K562 (cell line): ENCODE results near the gene RCSD1. TPM values are rescaled to one million over a fixed set of nuclear protein-coding genes. Genes with fewer than 3 reads are reported as not detected.
A peak's percentile ranks its signal among the peaks of the same experiment; 100 is the strongest.

Experiments used
- BACH1 ChIP-seq: fragments of 200-800 bp; sonication (Bioruptor generic); IDR thresholded peaks from 2 replicates; pipeline ENCODE4 v1.6.1; 2016; ENCODE audit warnings: missing genetic modification characterization, missing compliant biosample characterization
- C11orf30 ChIP-seq: fragments of 450-650 bp; IDR thresholded peaks from 2 replicates; pipeline ENCODE4 v1.6.1; 2016; ENCODE audit warnings: low read depth, mild to moderate bottlenecking
- CHD4 ChIP-seq: fragments of 200-600 bp; sonication (generic); IDR thresholded peaks from 3 replicates; pipeline ENCODE4 v1.6.1; 2012; ENCODE audit warnings: low read depth, mild to moderate bottlenecking, mixed read lengths, low read length, inconsistent platforms; ENCODE audit not compliant: insufficient read depth, insufficient replicate concordance, poor library complexity, severe bottlenecking
- ELF2 ChIP-seq: fragments of 250-450 bp; sonication (Bioruptor Pico); IDR thresholded peaks from 2 replicates; pipeline ENCODE4 v1.5.0; 2021; ENCODE audit warnings: mild to moderate bottlenecking
- GATAD2A ChIP-seq: fragments of 450-650 bp; IDR thresholded peaks from 2 replicates; pipeline ENCODE4 v1.6.1; 2017
- HDAC6 ChIP-seq: IDR thresholded peaks from 2 replicates; pipeline ENCODE4 v1.6.1; 2012; ENCODE audit warnings: low read depth, mild to moderate bottlenecking, control low read depth, inconsistent platforms, low read length, moderate library complexity
- HEY1 ChIP-seq: fragments of 250-450 bp; sonication (Bioruptor Pico); IDR thresholded peaks from 2 replicates; pipeline ENCODE4 v1.5.0; 2020; ENCODE audit warnings: mild to moderate bottlenecking, moderate library complexity, borderline replicate concordance
- KAT2B ChIP-seq: IDR thresholded peaks from one replicate; pipeline ENCODE4 v1.6.1; 2012; ENCODE audit warnings: low read depth, mild to moderate bottlenecking, control low read depth, inconsistent platforms, low read length, moderate library complexity
- LEF1 ChIP-seq: fragments of 450-650 bp; IDR thresholded peaks from 2 replicates; pipeline ENCODE4 v1.6.1; 2016; ENCODE audit warnings: mild to moderate bottlenecking
- MCM3 ChIP-seq: fragments of 450-650 bp; IDR thresholded peaks from 2 replicates; pipeline ENCODE4 v1.6.1; 2016
- MTA2 ChIP-seq: fragments of 450-650 bp; IDR thresholded peaks from 2 replicates; pipeline ENCODE4 v1.6.1; 2016; ENCODE audit warnings: low read depth
- PPARD ChIP-seq: fragments of 250-450 bp; sonication (Bioruptor Pico); IDR thresholded peaks from 2 replicates; pipeline ENCODE4 v1.8.0; 2022; ENCODE audit warnings: inconsistent platforms, mild to moderate bottlenecking, moderate library complexity
- PRMT5 ChIP-seq: sonication (generic); formaldehyde crosslinking; IDR thresholded peaks from 2 replicates; pipeline ENCODE4 v1.5.0; 2020; ENCODE audit warnings: missing genetic modification reagents
- RBM14 ChIP-seq: fragments of 200-400 bp; formaldehyde crosslinking; IDR thresholded peaks from 2 replicates; pipeline ENCODE4 v1.6.1; 2018; ENCODE audit warnings: low read depth, mild to moderate bottlenecking, low read length, moderate library complexity, borderline replicate concordance; ENCODE audit not compliant: insufficient read depth
- SETDB1 ChIP-seq: IDR thresholded peaks from one replicate; pipeline ENCODE4 v1.6.1; 2012; ENCODE audit warnings: low read length, control low read depth, inconsistent platforms
- SMAD3 ChIP-seq: fragments of 450-650 bp; formaldehyde crosslinking; conservative IDR thresholded peaks from 2 replicates; pipeline ENCODE4 v1.4.0; 2020; ENCODE audit warnings: mild to moderate bottlenecking
- SMARCC2 ChIP-seq: fragments of 450-650 bp; IDR thresholded peaks from 2 replicates; pipeline ENCODE4 v1.6.1; 2017; ENCODE audit warnings: antibody characterized with exemption, moderate library complexity, mild to moderate bottlenecking, low read depth
- STAG1 ChIP-seq: sonication (generic); formaldehyde crosslinking; IDR thresholded peaks from 2 replicates; pipeline ENCODE4 v1.5.0; 2020; ENCODE audit warnings: missing genetic modification reagents, borderline replicate concordance
- THAP7 ChIP-seq: fragments of 250-450 bp; sonication (Bioruptor Pico); IDR thresholded peaks from 2 replicates; pipeline ENCODE4 v1.5.0; 2021
- XRCC3 ChIP-seq: fragments of 450-650 bp; IDR thresholded peaks from 2 replicates; pipeline ENCODE4 v1.6.1; 2017; ENCODE audit warnings: mild to moderate bottlenecking, moderate library complexity
- ZBTB11 ChIP-seq, 3 experiments: fragments of 200-800 bp in 1 of 3; fragments of 250-450 bp in 1 of 3; fragments of 450-650 bp in 1 of 3; sonication (Bioruptor Pico) in 1 of 3; sonication (Bioruptor generic) in 1 of 3; formaldehyde crosslinking in 1 of 3; IDR thresholded peaks; 2 replicates each; pipeline versions ENCODE4 v1.6.1 to v1.8.0; 2016 to 2022; ENCODE audit warnings: mild to moderate bottlenecking in 2 of 3, missing genetic modification characterization in 2 of 3, missing compliant biosample characterization in 1 of 3, moderate library complexity in 1 of 3
- ZFP30 ChIP-seq: fragments of 250-450 bp; sonication (Bioruptor Pico); IDR thresholded peaks from 2 replicates; pipeline ENCODE4 v1.8.0; 2022; ENCODE audit warnings: moderate library complexity, mild to moderate bottlenecking, inconsistent platforms, borderline replicate concordance
- ZNF143 ChIP-seq: sonication (generic); formaldehyde crosslinking; IDR thresholded peaks from 2 replicates; pipeline ENCODE4 v1.9.0; 2022; ENCODE audit warnings: mild to moderate bottlenecking, missing genetic modification reagents
- ZNF175 ChIP-seq: fragments of 200-800 bp; sonication (Bioruptor generic); IDR thresholded peaks from 2 replicates; pipeline ENCODE4 v1.6.1; 2016; ENCODE audit warnings: low read depth, mild to moderate bottlenecking, missing genetic modification characterization, missing compliant biosample characterization
- ZNF431 ChIP-seq: sonication (generic); formaldehyde crosslinking; IDR thresholded peaks from 2 replicates; pipeline ENCODE4 v1.8.0; 2022; ENCODE audit warnings: mild to moderate bottlenecking, missing genetic modification reagents
- ZSCAN29 ChIP-seq: fragments of 450-650 bp; IDR thresholded peaks from 2 replicates; pipeline ENCODE4 v1.6.1; 2017
- polyA plus RNA-seq, 8 experiments: library from polyadenylated mRNA; depleted of rRNA in 4 of 8; stranded (reverse) in 5 of 8; unstranded in 3 of 8; fragments of >200 nt; fragmentation: Nextera tagmentation in 2 of 8; fragmentation: Illumina TruSeq in 1 of 8; extraction: Ambion mirVana in 2 of 8; extraction: Trizol in 1 of 8; gene quantifications; 2 replicates each; pipeline versions ENCODE4 v1.2.1 to v1.2.3, GENCODE V29; 2011 to 2014; ENCODE audit warnings: inconsistent platforms in 1 of 8, missing spikeins in 1 of 8
- total RNA-seq, 7 experiments: library from RNA; depleted of rRNA in 6 of 7; stranded (reverse); fragments of >200 nt in 6 of 7; fragmentation: Illumina TruSeq in 2 of 7; extraction: Trizol in 2 of 7; gene quantifications; 2 replicates each; pipeline versions ENCODE4 v1.2.1 to v1.2.3, GENCODE V29; 2011 to 2021; ENCODE audit warnings: low replicate concordance in 1 of 7

Gene RCSD1
- total and polyA plus RNA-seq, 9 of the 15 experiments (the other 6 are each of a cell fraction or from before 2014, with no cell fraction given) = 7.8 to 69.8 (median 45.3) TPM

- peak; percentile 79 for TF ChIP-seq MTA2
- TF ChIP-seq ZNF143 (CRISPR knock-in tag) = no peak
- TF ChIP-seq PRMT5 (CRISPR knock-in tag) = no peak
- TF ChIP-seq STAG1 (CRISPR knock-in tag) = no peak
- TF ChIP-seq C11orf30 = peak; percentile 85
- TF ChIP-seq HEY1 (CRISPR knock-in tag) = no peak
- no peak for TF ChIP-seq SETDB1
- no peak for TF ChIP-seq XRCC3
- TF ChIP-seq RBM14 = no peak
- no peak for TF ChIP-seq PPARD (CRISPR knock-in tag)
- TF ChIP-seq THAP7 (CRISPR knock-in tag) = no peak
- TF ChIP-seq KAT2B = peak; percentile 24
- TF ChIP-seq LEF1 = peak; percentile 99
- no peak for TF ChIP-seq HDAC6
- TF ChIP-seq ELF2 (CRISPR knock-in tag) = peak; percentile 74
- TF ChIP-seq ZFP30 = no peak
- TF ChIP-seq ZNF431 = no peak
- no peak for TF ChIP-seq CHD4
- no peak for TF ChIP-seq MCM3
- TF ChIP-seq ZNF175 (CRISPR knock-in tag) = peak; percentile 59; the same call in 1 of the 2 replicates
- TF ChIP-seq SMARCC2 = peak; percentile 76
- TF ChIP-seq SMAD3 = peak; percentile 7; the same call in 1 of the 2 replicates
- no peak for TF ChIP-seq ZSCAN29
- TF ChIP-seq GATAD2A = peak; percentile 59; the same call in 1 of the 2 replicates
- peak in 1 of 3 experiments; percentile 86; a peak in 2 of 6 replicates for TF ChIP-seq ZBTB11 (CRISPR knock-in tag; IDR thresholded peaks at IDR 0.05)
- TF ChIP-seq BACH1 (tag) = peak; percentile 74
Observed at GRCh38 chr1:167627865-167628641, 2.0 kb upstream of the RCSD1 start (continued).
